Measurements from ENCODE around the gene UBE4A. TPM values are rescaled to one million over a fixed set of nuclear protein-coding genes. Genes with fewer than 3 reads are reported as not detected.
A peak's percentile ranks its signal among the peaks of the same experiment; 100 is the strongest.

UBE4A gene
- total and polyA plus RNA-seq, 9 of the 15 experiments (the other 6 are each of a cell fraction or from before 2014, with no cell fraction given), result 13.5 to 45.2 (median 26.8) TPM

- TF ChIP-seq, protein P1, sequence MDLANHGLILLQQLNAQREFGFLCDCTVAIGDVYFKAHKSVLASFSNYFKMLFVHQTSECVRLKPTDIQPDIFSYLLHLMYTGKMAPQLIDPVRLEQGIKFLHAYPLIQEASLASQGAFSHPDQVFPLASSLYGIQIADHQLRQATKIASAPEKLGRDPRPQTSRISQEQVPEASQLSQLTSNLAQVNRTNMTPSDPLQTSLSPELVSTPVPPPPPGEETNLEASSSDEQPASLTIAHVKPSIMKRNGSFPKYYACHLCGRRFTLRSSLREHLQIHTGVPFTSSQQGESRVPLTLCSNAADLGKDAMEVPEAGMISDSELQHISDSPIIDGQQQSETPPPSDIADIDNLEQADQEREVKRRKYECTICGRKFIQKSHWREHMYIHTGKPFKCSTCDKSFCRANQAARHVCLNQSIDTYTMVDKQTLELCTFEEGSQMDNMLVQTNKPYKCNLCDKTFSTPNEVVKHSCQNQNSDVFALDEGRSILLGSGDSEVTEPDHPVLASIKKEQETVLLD (IDR thresholded peaks at IDR 0.05), result no peak
- no peak for TF ChIP-seq HMG20A (CRISPR knock-in tag; conservative IDR thresholded peaks at IDR 0.05)
- TF ChIP-seq ELF1 (tag; IDR thresholded peaks at IDR 0.05), result peak; percentile 52; the same call in 1 of the 2 replicates
- TF ChIP-seq ARID2 (IDR thresholded peaks at IDR 0.05), result no peak
- TF ChIP-seq NR2C2 (CRISPR knock-in tag; IDR thresholded peaks at IDR 0.05), result no peak
- TF ChIP-seq NR2C2 (tag; IDR thresholded peaks at IDR 0.05), result peak; percentile 77; the same call in 1 of the 2 replicates
- peak; percentile 88; the same call in 1 of the 2 replicates for TF ChIP-seq SMARCE1 (IDR thresholded peaks at IDR 0.05)
- no peak for TF ChIP-seq MEF2A (IDR thresholded peaks at IDR 0.05; ENCODE audit: control insufficient read depth, low read depth, low read length)
- peak; percentile 87; the same call in 1 of the 2 replicates for TF ChIP-seq CTBP1 (IDR thresholded peaks at IDR 0.05; ENCODE audit: borderline replicate concordance)
- no peak for TF ChIP-seq ILF3 (IDR thresholded peaks at IDR 0.05; ENCODE audit: borderline replicate concordance)
- TF ChIP-seq CEBPB (tag; IDR thresholded peaks at IDR 0.05), result peak; percentile 81
- TF ChIP-seq ZNF445 (CRISPR knock-in tag; IDR thresholded peaks at IDR 0.05; ENCODE audit: low read depth), result no peak
- TF ChIP-seq TBP (optimal IDR thresholded peaks at IDR 0.05; ENCODE audit: low read depth, low read length), result no peak
- no peak for TF ChIP-seq ZBED1 (IDR thresholded peaks at IDR 0.05)
- no peak for TF ChIP-seq ZNF583 (CRISPR knock-in tag; IDR thresholded peaks at IDR 0.05)
- TF ChIP-seq MAZ (CRISPR knock-in tag; conservative IDR thresholded peaks at IDR 0.05 in 1 of 2, IDR thresholded peaks at IDR 0.05 in 1 of 2), result 0 out of 4 replicates have a peak, but pooled peaks of 1 of the 2 experiments have one; percentile 16
- TF ChIP-seq LEF1 (IDR thresholded peaks at IDR 0.05), result peak; percentile 38; the same call in 1 of the 2 replicates
- TF ChIP-seq NR2C1 (IDR thresholded peaks at IDR 0.05), result peak; percentile 59; the same call in 1 of the 2 replicates
- TF ChIP-seq NR2C1 (tag; IDR thresholded peaks at IDR 0.05), result 0 out of 2 replicates have a peak, but pooled peaks have one; percentile 51
- TF ChIP-seq GATA2 (CRISPR knock-in tag; IDR thresholded peaks at IDR 0.05), result peak; percentile 38
- TF ChIP-seq EHMT2 (IDR thresholded peaks at IDR 0.05), result 0 out of 2 replicates have a peak, but pooled peaks have one; percentile 34
- TF ChIP-seq BHLHE40 (IDR thresholded peaks at IDR 0.05; ENCODE audit: low read length), result no peak; the same call in 1 of the 2 replicates
- peak; percentile 57; the same call in 1 of the 2 replicates for TF ChIP-seq FOXJ2 (tag; IDR thresholded peaks at IDR 0.05)
- TF ChIP-seq, protein P2, sequence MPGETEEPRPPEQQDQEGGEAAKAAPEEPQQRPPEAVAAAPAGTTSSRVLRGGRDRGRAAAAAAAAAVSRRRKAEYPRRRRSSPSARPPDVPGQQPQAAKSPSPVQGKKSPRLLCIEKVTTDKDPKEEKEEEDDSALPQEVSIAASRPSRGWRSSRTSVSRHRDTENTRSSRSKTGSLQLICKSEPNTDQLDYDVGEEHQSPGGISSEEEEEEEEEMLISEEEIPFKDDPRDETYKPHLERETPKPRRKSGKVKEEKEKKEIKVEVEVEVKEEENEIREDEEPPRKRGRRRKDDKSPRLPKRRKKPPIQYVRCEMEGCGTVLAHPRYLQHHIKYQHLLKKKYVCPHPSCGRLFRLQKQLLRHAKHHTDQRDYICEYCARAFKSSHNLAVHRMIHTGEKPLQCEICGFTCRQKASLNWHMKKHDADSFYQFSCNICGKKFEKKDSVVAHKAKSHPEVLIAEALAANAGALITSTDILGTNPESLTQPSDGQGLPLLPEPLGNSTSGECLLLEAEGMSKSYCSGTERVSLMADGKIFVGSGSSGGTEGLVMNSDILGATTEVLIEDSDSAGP (CRISPR knock-in tag; IDR thresholded peaks at IDR 0.05), result no peak
- no peak for TF ChIP-seq SMAD1 (IDR thresholded peaks at IDR 0.05; ENCODE audit: low read depth, low read length, partially characterized antibody)
- TF ChIP-seq TAF7 (tag; IDR thresholded peaks at IDR 0.05), result no peak
- TF ChIP-seq ETV6 (IDR thresholded peaks at IDR 0.05; ENCODE audit: borderline replicate concordance in 1 of 2, low read depth in 2 of 2, low read length in 1 of 2), result peak in 1 of 2 experiments; percentile 79; a peak in 2 of 4 replicates
- TF ChIP-seq ETV6 (CRISPR knock-in tag; IDR thresholded peaks at IDR 0.05; ENCODE audit: borderline replicate concordance), result no peak
- peak; percentile 51; the same call in 1 of the 2 replicates for TF ChIP-seq ELF4 (CRISPR knock-in tag; IDR thresholded peaks at IDR 0.05)
- no peak for TF ChIP-seq ZNF212 (CRISPR knock-in tag; IDR thresholded peaks at IDR 0.05)
These were observed 40.1 kb upstream of the UBE4A start (continued) for GRCh38 chr11:118319337-118319707.

Measured in K562 (cell line).